Kidney (tissue), 14 donors: Measurements from ENCODE around the gene TMPRSS11B. TPM values are rescaled to one million over a fixed set of nuclear protein-coding genes. Genes with fewer than 3 reads are reported as not detected.

ENCODE experiments used
- DNase-seq, 5 donors: peaks; one replicate each; pipeline ENCODE4 v3.0.0-alpha.2; 2013 to 2020
- FAIRE-seq: peaks from 2 replicates; lab custom pipeline; 2012; peaks lifted over from hg19 to GRCh38; lab: Jason Lieb, UNC
- H3K27ac ChIP-seq, 2 donors: one replicate each; pipeline ENCODE4 v1.7.0; 2013; ENCODE audit warnings: low read depth in 2 of 2, low read length in 2 of 2, inconsistent platforms in 1 of 2
- H3K27me3 ChIP-seq: one replicate; pipeline ENCODE4 v1.7.1; 2013; ENCODE audit warnings: low read length, inconsistent platforms; ENCODE audit not compliant: control insufficient read depth, insufficient read depth
- H3K36me3 ChIP-seq, 3 donors: one replicate each; pipeline versions ENCODE4 v1.7.0 to v1.7.1; 2013; ENCODE audit warnings: low read length in 3 of 3, control low read depth in 1 of 3, inconsistent platforms in 1 of 3; ENCODE audit not compliant: insufficient read depth in 3 of 3, control insufficient read depth in 2 of 3
- H3K4me1 ChIP-seq, 3 donors: one replicate each; pipeline versions ENCODE4 v1.7.0 to v1.7.1; 2013; ENCODE audit warnings: low read length in 3 of 3, inconsistent platforms in 1 of 3, low read depth in 1 of 3; ENCODE audit not compliant: control insufficient read depth in 2 of 3, insufficient read depth in 2 of 3
- H3K4me3 ChIP-seq, 3 donors: one replicate each; pipeline versions ENCODE4 v1.7.0 to v1.8.1; 2013; ENCODE audit warnings: low read length in 3 of 3, control low read depth in 1 of 3, inconsistent platforms in 1 of 3
- H3K9ac ChIP-seq, 3 donors: one replicate each; pipeline versions ENCODE4 v1.7.0 to v1.7.1; 2013; ENCODE audit warnings: low read length in 3 of 3, control low read depth in 1 of 3, inconsistent platforms in 1 of 3
- H3K9me3 ChIP-seq, 3 donors: one replicate each; pipeline versions ENCODE4 v1.7.0 to v1.7.1; 2013; ENCODE audit warnings: low read length in 3 of 3, control low read depth in 1 of 3, inconsistent platforms in 1 of 3; ENCODE audit not compliant: control insufficient read depth in 2 of 3, insufficient read depth in 1 of 3
- intact Hi-C: fragments of 100-400 bp; cut with DNase I; formaldehyde crosslinking; loops from one replicate; pipeline ENCODE4 v1.11.1; 2022
- polyA plus RNA-seq: library from polyadenylated mRNA; stranded (reverse); fragments of 350-450 nt; fragmentation: Illumina TruSeq; extraction: RNeasy Lipid Tissue Mini Kit (QIAGEN cat#74804); gene quantifications from one replicate; pipeline ENCODE4 v1.2.3, GENCODE V29; 2014; ENCODE audit warnings: low read depth, low replicate concordance; ENCODE audit not compliant: insufficient read depth
- total RNA-seq: library from RNA; stranded (reverse); fragmentation: NEBNext Ultra II Directional; extraction: Animal tissue kit (Norgen Biotek cat#: 25700); gene quantifications from one replicate; pipeline ENCODE4 v1.2.1, GENCODE V29; 2021
- TF ChIP-seq, protein P1 (sequence below): IDR thresholded peaks from 3 replicates; pipeline ENCODE4 v1.5.1; 2012; ENCODE audit warnings: mild to moderate bottlenecking, moderate library complexity, borderline replicate concordance; ENCODE audit not compliant: insufficient read depth; ENCODE audit errors: extremely low read depth
- donor health status: control.
- donor health status: control.
- donor health status: control.
- donor health status: control.
- donor health status: control.
- donor health status: DM: yes; HTN: yes; CAD: no.
- donor health status: Normal renal cell carcinoma (clear cell type).

Gene TMPRSS11B
- total and polyA plus RNA-seq, 2 donors from 2014 or later = not detected

- Histone ChIP-seq H3K36me3 (no peaks in the 10 kb centered on the region), H3K4me3 (no peak overlapping the region), H3K9me3 (no peaks in the 10 kb centered on the region), H3K9ac (no peak overlapping the region), H3K27ac (no peak overlapping the region), H3K27me3 (no peaks in the 10 kb centered on the region), H3K4me1 (no peaks in the 10 kb centered on the region)
- no peak for DNase-seq
- TF ChIP-seq, protein P1, sequence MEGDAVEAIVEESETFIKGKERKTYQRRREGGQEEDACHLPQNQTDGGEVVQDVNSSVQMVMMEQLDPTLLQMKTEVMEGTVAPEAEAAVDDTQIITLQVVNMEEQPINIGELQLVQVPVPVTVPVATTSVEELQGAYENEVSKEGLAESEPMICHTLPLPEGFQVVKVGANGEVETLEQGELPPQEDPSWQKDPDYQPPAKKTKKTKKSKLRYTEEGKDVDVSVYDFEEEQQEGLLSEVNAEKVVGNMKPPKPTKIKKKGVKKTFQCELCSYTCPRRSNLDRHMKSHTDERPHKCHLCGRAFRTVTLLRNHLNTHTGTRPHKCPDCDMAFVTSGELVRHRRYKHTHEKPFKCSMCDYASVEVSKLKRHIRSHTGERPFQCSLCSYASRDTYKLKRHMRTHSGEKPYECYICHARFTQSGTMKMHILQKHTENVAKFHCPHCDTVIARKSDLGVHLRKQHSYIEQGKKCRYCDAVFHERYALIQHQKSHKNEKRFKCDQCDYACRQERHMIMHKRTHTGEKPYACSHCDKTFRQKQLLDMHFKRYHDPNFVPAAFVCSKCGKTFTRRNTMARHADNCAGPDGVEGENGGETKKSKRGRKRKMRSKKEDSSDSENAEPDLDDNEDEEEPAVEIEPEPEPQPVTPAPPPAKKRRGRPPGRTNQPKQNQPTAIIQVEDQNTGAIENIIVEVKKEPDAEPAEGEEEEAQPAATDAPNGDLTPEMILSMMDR = no peak
- FAIRE-seq = no peak
- intact Hi-C loops = no loop called here
Measured at GRCh38 chr4:68259191-68259590, 13.7 kb upstream of the TMPRSS11B start.

DNA sequence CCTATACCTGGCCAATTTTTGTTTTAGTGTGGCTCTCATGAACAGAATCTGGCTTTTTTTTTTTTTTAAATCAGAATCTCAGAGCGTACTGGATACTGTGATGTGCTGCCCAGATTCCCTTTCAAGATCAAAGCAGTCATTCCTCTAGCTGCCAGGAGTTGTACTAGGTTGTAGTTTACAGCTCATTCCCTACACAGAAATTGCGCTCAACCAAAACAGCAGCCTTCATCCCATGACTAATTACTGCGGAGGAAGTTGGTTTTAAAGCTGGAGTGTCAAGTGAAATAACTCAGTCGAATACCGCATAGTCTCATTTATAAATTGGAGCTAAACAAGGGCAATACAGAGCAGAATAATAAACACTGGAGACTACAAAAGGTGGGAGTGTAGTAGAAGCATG, 12.2 kb upstream of the TMPRSS11B start:
- no peak for FAIRE-seq
- no peak overlapping the region for H3K27ac ChIP-seq
- TF ChIP-seq, protein P1 = no peak
- H3K9me3 ChIP-seq = no peaks in the 10 kb centered on the region
- H3K27me3 ChIP-seq = no peaks in the 10 kb centered on the region
- H3K4me1 ChIP-seq = no peaks in the 10 kb centered on the region
- intact Hi-C loops = no loop called here
- H3K36me3 ChIP-seq = no peaks in the 10 kb centered on the region
- no peak overlapping the region for H3K9ac ChIP-seq
- peak in 3 of 5 donors; percentile 11 to 37 (median 33) for DNase-seq
- no peak overlapping the region for H3K4me3 ChIP-seq

DNA sequence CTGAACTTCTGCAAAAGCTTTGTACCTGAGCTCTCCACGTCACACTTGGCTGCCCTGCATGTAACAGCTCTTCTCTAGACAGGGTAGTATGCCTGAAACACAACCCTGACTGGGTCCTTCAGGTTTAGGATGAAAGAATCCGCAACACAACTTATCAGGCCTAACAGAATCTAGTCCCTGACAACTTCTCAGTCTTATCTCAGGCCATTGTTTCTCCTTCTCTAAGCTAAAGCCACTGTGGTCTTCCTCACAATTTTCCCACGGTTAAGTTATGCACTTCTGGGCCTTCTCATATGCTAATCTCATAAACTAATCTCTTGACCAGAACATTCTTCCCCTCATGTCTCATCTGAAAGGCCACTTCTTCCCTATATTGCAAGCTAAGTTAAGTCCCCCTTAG, 10.8 kb upstream of the TMPRSS11B start:
- Histone ChIP-seq H3K9ac (no peak overlapping the region), H3K4me1 (no peaks in the 10 kb centered on the region), H3K27ac (no peak overlapping the region), H3K4me3 (no peak overlapping the region), H3K36me3 (no peaks in the 10 kb centered on the region), H3K27me3 (no peaks in the 10 kb centered on the region), H3K9me3 (no peaks in the 10 kb centered on the region)
- intact Hi-C loops = no loop called here
- no peak for FAIRE-seq
- peak in 2 of 5 donors; percentile 6 to 7 for DNase-seq
- TF ChIP-seq, protein P1 = no peak

- FAIRE-seq = no peak
Measured at GRCh38 chr4:68250151-68250930, 4.8 kb upstream of the TMPRSS11B start.

More at GRCh38 chr4:68250151-68250930, 4.8 kb upstream of the TMPRSS11B start:
- Histone ChIP-seq H3K4me3 (no peak overlapping the region), H3K36me3 (no peaks in the 10 kb centered on the region), H3K9me3 (no peaks in the 10 kb centered on the region), H3K27me3 (no peaks in the 10 kb centered on the region), H3K4me1 (no peaks in the 10 kb centered on the region), H3K9ac (no peak overlapping the region), H3K27ac (no peak overlapping the region)
- DNase-seq = no peak
- intact Hi-C loops = no loop called here
- TF ChIP-seq, protein P1 = no peak
